Astrocyte (in vitro differentiated cells and primary cell): ENCODE data around the gene RALGAPA1.

Experiments
- EZH2 ChIP-seq: IDR thresholded peaks from 2 replicates; pipeline ENCODE4 v1.6.1; 2012; ENCODE audit warnings: mild to moderate bottlenecking, low read length, inconsistent platforms; ENCODE audit not compliant: insufficient read depth
- TF ChIP-seq, protein P1 (sequence below): IDR thresholded peaks from 2 replicates; pipeline ENCODE4 v1.5.1; 2011; ENCODE audit warnings: low read depth, mild to moderate bottlenecking, inconsistent platforms, low read length, moderate library complexity; ENCODE audit not compliant: insufficient read depth

DNA sequence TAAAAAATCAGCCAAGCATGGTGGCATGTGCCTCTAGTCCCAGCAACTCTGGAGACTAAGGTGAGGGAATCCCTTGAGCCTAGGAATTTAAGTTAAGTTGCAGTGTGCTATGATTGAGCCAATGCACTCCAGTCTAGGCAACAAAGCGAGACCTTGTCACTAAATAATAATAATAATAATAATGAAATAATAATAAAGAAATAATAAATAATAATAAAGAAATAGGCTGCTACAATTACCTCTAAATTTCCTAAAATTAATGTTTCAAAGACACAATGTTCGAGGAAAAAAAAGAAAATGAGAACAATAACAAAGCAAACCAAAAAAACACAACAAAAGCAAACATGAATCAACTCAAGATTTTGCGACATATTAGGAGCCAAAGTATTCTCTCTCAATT lies 29.7 kb downstream of the RALGAPA1 start:
- TF ChIP-seq, protein P1, sequence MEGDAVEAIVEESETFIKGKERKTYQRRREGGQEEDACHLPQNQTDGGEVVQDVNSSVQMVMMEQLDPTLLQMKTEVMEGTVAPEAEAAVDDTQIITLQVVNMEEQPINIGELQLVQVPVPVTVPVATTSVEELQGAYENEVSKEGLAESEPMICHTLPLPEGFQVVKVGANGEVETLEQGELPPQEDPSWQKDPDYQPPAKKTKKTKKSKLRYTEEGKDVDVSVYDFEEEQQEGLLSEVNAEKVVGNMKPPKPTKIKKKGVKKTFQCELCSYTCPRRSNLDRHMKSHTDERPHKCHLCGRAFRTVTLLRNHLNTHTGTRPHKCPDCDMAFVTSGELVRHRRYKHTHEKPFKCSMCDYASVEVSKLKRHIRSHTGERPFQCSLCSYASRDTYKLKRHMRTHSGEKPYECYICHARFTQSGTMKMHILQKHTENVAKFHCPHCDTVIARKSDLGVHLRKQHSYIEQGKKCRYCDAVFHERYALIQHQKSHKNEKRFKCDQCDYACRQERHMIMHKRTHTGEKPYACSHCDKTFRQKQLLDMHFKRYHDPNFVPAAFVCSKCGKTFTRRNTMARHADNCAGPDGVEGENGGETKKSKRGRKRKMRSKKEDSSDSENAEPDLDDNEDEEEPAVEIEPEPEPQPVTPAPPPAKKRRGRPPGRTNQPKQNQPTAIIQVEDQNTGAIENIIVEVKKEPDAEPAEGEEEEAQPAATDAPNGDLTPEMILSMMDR: no peak
- no peak for TF ChIP-seq EZH2
